NCI-H2081 (cell line): Measurements from ENCODE around the gene PHEX.

Source experiments
- DNase-seq, 2 experiments: peaks; one replicate each; lab custom pipeline; 2025; lab: John Stamatoyannopoulos, UW

PHEX gene

DNA sequence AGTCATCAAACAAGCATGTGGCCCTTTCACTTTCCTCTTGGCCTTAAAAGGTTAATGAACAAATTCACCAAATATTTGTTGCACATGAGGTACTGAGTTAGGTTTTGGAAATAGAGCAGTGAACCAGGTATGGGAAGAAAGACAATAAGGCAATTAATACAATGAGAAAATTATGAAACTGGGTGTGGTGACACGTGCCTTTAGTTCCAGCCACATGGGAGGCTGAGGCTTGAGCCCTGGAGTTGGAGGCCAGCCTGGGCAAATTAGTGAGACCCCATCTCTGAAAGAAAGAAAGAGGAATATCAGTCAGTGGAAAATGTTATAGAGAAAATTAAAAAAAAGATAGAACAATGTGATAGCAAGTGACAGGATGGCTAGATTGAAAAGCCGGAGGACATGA, 8.1 kb downstream of the PHEX start:
- no peak for DNase-seq

- DNase-seq: no peak
Measured at GRCh38 chrX:22041907-22042530, 9.9 kb downstream of the PHEX start.

GRCh38 chrX:22043872-22044271, 11.7 kb downstream of the PHEX start:
- DNase-seq: no peak

GRCh38 chrX:22047468-22047867, 15.3 kb downstream of the PHEX start:
- DNase-seq: no peak

- no peak for DNase-seq
Measured at GRCh38 chrX:22053481-22053880, 21.4 kb downstream of the PHEX start.

DNA sequence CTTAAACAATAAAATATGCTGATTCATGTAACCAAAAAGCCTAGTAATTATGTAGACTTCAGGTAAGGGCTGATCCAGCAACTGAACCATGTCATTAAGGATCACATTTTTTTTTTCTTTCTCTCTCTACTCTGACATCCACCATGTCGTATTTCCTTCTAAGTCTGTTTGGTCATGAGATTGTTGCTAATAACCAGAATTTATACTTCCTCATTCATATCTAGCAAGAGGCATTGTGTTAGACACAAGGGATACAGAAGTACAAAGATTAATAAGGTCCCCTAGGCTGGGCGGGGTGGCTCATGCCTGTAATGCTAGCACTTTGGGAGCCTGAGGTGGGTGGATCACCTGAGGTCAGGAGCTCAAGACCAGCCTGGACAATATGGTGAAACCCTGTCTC, 24.1 kb downstream of the PHEX start:
- DNase-seq: no peak

- DNase-seq: no peak
Measured at GRCh38 chrX:22057667-22058066, 25.5 kb downstream of the PHEX start.

GRCh38 chrX:22059775-22060174, 27.6 kb downstream of the PHEX start:
- DNase-seq: no peak

GRCh38 chrX:22060415-22061280, 28.5 kb downstream of the PHEX start:
- DNase-seq: no peak

DNA sequence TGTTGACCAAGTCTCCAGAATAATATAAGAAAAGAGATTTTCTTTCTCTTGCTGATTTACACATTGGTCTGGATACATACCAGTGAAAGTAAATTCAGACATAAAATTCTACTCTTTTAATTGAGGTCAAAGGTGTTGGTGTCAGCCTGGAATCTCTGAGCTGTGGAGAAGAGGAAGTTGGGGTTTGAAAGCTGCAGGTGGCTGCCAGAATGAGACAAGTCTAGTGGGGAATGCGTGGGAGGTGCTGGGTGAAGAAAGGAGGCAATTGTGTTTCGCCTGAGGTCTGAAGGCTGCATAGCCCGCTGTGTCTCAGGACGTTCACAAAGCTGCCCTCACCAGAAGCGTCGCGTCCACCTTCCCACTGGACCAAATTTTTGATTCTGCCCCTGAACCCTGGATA, 31.2 kb downstream of the PHEX start:
- DNase-seq: no peak

DNA sequence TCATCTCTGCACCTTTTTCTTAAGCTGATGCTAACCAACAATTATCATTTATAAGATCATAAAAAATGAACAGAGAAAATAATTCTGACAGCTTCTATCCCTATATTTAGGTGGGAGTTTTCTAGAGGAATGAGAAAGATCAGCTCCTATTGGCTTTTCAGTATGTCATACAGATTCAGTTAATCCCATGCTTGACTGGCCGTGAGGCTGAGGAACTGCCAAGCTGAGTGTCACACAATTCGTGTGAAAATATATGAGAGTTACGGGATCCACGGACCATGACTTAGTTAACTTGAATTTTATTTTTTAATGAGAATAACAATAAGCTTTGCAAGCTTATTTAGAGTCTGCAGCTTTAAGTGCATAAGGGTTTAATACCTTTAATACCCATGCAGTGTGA, 37.5 kb downstream of the PHEX start:
- no peak for DNase-seq

DNA sequence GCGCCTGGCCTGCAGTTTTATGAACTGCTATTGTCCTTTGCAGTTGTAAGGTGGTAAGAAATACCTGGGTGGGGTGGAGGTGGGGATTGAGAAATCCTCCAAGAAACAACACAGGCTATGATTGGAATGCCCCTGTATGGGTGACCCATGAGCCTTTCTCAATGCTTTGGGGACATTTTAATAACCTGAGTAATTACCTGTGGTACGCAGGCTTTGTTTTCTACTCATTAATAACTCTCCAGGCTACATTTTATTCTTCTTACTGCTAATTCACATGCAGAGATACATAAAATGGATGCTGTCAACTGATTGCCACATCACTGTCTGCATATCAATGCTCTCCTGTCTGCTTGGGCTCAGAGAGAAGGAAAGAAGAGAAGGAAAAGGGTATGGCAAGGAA, 41.8 kb downstream of the PHEX start:
- DNase-seq: no peak

DNA sequence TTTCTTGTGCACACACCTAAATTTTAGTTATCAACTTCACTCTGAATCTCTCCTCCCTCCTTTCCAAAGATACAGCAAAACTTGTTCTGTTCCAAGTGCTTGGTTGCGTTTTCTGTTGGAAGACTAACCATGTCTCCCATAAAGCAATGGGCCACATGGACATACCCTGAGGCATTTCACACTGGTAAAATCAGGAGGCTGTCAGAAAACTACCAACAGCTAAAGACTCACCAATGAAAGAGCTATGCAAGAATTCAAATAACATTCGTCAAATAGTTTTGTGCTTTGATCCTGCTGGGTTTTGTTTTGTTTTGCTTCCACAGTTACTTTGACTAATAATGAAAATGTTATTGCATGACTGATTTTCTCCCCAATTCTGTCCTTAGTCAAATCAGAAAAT, 46.0 kb downstream of the PHEX start:
- no peak for DNase-seq

- DNase-seq: peak; percentile 17 to 41
Measured at GRCh38 chrX:22081475-22082092, 49.5 kb downstream of the PHEX start.

GRCh38 chrX:22086003-22086402, 53.9 kb downstream of the PHEX start:
- no peak for DNase-seq

DNA sequence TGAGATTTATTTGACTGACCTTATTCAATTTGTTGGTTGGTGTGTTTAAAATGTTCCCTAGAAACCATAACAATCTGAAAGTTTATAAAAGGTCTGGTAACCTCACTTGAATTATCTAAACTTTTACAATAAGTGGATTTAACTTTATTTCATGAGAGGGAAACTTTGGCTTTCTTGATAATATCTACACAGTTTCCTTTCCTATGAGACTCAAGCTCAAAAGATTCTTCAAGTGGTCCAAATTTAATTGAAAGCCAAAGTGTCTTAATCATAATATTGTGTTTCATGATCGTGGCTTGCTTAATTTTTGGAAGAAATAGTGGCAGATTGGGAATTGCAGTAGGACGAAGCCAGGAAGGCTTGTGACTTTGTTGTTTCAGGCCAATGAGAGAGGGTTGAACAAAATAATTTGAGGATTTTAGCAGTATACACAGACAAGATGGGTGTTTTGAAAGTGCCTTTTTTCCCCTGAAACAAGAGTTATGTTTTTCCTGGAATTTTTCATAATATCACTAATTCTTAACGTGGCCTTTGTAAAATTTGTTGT, 55.0 kb downstream of the PHEX start:
- DNase-seq: no peak

GRCh38 chrX:22088326-22088725, 56.2 kb downstream of the PHEX start:
- no peak for DNase-seq

GRCh38 chrX:22090181-22090580, 58.1 kb downstream of the PHEX start:
- no peak for DNase-seq

GRCh38 chrX:22093550-22093949, 61.4 kb downstream of the PHEX start:
- no peak for DNase-seq

DNA sequence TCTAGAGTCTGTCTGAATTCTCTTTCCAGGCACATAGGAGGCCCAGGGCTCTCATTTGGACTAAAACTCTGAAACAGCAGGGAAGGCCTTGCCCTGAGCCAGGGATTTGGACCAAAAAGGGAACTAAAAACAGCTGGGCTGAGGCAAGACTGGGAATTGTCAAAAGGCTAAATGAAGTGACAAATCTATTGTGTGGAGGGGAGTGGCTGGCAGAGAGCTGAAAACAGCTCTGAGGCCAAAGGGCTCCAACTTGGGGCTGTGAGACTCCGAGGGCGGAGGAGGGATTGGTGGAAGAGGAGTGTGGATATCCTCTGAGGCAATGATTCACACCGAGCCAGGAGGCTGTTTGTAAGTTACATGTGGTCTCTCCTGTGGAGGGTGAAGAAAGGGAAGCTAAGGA, 63.2 kb downstream of the PHEX start:
- no peak for DNase-seq

DNA sequence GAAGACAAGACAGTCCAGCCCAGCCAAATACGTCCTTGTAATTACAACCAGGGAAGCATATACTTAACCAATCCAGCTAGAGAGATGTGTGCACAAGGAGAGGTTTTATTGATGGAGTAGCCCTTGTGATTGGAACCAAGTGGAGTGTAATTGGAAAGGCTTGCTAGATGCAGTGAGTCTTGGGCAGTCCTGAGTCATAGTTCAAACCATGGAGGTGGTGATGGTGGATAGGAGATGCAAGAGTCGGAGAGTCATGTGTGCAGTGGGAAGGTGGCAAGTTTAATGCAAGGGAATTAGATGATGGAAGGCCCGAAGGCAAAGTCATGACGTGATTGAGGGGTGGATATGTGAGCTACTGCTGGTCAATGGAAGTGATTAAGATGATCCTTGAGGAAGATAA, 63.7 kb downstream of the PHEX start:
- no peak for DNase-seq

DNA sequence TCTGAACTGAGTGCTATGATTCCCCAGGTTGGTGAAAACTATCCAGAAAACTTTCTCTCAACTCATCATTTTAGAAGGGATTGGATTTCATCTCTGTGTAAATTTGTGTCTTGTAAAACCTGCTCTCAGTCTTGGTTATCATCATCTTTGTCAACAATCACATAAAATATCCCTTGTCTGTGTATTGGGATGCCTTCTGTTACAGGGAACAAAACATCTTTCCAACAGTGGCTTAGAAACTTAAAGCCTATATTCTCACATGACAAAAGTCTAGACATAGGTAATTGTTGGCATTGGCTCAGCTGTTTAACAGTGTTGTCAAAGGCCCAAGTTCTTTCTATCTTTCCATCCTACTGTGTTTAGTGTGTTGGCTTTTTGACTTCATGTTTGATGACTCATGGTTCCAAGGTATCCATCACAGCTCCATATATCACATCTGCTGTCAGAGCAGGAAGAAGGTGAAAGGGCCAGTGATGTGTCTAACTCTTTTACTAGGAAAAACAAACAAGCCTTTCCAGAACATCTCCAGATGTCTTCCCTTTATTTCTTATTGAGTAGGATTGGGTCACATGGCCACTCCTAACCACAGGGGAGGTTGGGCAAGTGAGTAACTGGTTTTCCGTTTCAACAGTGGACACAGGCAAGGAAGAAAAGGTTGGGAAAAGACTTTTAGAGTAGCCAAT, 65.0 kb downstream of the PHEX start:
- DNase-seq: no peak
